Fibroblast of the aortic adventitia (primary cell): ENCODE data around the gene MT1H. TPM values are rescaled to one million over a fixed set of nuclear protein-coding genes. Genes with fewer than 3 reads are reported as not detected.

Experiments
- DNase-seq: peaks from one replicate; pipeline ENCODE4 v3.0.0-alpha.2; 2010; ENCODE audit warnings: low read depth
- H3K4me3 ChIP-seq: 2 replicates; pipeline ENCODE4 v1.5.1; 2011; ENCODE audit warnings: low read depth, mild to moderate bottlenecking, control low read depth, low read length, moderate library complexity
- CTCF ChIP-seq: IDR thresholded peaks from 2 replicates; pipeline ENCODE4 v1.5.1; 2011; ENCODE audit warnings: mild to moderate bottlenecking, low read length, control low read depth, inconsistent platforms; ENCODE audit not compliant: insufficient read depth
- total RNA-seq: library from RNA; depleted of rRNA; stranded (reverse); fragments of >200 nt; gene quantifications from 2 replicates; pipeline ENCODE4 v1.2.3, GENCODE V29; 2012; ENCODE audit warnings: low replicate concordance

MT1H gene
- total RNA-seq, 1 donor: not detected

GRCh38 chr16:56637814-56638750 lies 31.5 kb upstream of the MT1H start, which contains the start of gene MT1A:
MT1A (plus strand) TSS chr16:56638666; CDS start chr16:56638739, 73 bp downstream.
- no peak for TF ChIP-seq CTCF
- peak within 1 kb of the TSS; percentile 60 for H3K4me3 ChIP-seq
- peak; percentile 44 for DNase-seq

GRCh38 chr16:56639045-56639444 lies 30.6 kb upstream of the MT1H start:
- DNase-seq: no peak
- H3K4me3 ChIP-seq: no peak overlapping the region
- no peak for TF ChIP-seq CTCF

DNA sequence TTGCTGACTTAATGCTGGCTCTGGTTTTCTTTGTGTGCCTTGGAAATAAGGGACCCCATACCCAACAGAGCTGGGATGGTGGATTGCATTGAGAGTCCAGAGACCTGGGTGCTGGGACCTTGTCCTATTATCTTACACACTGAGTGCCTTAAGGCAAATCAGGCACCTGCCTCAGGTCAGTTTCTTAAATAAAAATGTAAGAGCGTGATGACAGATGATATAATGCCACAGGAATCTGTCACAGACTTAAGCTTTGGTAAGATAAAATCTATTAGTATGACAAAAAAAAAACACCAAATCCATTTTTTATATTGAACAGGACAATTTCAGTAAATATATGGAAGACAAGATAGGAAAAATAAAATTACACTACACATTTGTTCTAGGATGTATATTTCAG lies 29.5 kb upstream of the MT1H start:
- no peak for DNase-seq
- no peak overlapping the region for H3K4me3 ChIP-seq
- TF ChIP-seq CTCF: no peak

- no peak for TF ChIP-seq CTCF
- DNase-seq: no peak
- no peak overlapping the region for H3K4me3 ChIP-seq
Measured at GRCh38 chr16:56641166-56641565, 28.4 kb upstream of the MT1H start.

- peak; percentile 39 for TF ChIP-seq CTCF
- H3K4me3 ChIP-seq: peak overlapping the region; percentile 49
- peak; percentile 34 for DNase-seq
Measured at GRCh38 chr16:56643080-56643778, 26.4 kb upstream of the MT1H start.

DNA sequence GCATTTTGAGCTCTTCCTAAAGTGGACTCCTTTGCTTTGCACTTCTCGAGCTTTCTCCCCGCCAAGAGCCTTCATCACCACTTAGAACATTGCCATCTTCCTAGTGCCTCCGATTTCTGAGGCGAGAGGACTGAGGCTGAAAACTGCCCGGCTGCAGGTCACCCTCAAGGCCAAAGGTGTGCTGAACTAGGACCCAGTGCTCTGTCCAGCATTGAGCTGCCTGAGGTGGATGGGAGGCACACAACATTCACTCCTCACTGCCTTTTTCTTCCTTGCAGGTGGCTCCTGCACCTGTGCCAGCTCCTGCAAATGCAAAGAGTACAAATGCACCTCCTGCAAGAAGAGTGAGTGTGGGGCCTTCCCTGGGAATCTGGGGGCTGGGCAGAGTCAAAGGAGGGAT lies 25.8 kb upstream of the MT1H start:
- no peak for DNase-seq
- no peak overlapping the region for H3K4me3 ChIP-seq
- TF ChIP-seq CTCF: no peak
